Peyer's patch (tissue), 4 donors: ENCODE results near the gene CACNA1B.

ENCODE experiments used
- POLR2A ChIP-seq, 2 donors: fragments of 450-650 bp; IDR thresholded peaks; one replicate each; pipeline ENCODE4 v1.5.1; 2017; ENCODE audit warnings: antibody characterized with exemption in 2 of 2, mild to moderate bottlenecking in 2 of 2, moderate library complexity in 2 of 2
- TF ChIP-seq, protein P1 (sequence below), 6 experiments: fragments of 450-650 bp in 4 of 6; fragments of 200-600 bp in 2 of 6; sonication (generic) in 1 of 6; IDR thresholded peaks; one replicate each; pipeline ENCODE4 v1.5.1; 2017 to 2019; ENCODE audit warnings: antibody characterized with exemption in 6 of 6, mild to moderate bottlenecking in 3 of 6, moderate library complexity in 1 of 6

DNA sequence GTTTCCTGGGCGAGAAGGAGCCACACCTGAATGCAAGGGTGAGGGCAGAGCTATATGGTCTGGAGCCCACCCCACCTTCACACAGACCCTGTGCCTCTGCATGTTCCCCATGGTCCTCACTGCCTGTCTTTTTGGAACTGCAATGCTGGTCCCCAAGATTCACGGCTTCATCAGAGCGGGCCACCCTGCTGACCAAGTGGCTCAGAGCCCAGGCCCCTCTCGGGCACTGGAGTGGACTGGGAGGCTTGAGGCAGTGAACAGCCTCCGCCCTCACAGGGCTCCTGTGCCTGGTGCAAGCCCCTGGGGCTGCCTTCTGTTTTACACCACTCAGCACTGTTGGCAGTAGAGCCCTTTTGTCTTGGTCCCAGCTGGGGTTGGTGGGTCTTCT lies 143.2 kb downstream of the CACNA1B start:
- TF ChIP-seq, protein P1, sequence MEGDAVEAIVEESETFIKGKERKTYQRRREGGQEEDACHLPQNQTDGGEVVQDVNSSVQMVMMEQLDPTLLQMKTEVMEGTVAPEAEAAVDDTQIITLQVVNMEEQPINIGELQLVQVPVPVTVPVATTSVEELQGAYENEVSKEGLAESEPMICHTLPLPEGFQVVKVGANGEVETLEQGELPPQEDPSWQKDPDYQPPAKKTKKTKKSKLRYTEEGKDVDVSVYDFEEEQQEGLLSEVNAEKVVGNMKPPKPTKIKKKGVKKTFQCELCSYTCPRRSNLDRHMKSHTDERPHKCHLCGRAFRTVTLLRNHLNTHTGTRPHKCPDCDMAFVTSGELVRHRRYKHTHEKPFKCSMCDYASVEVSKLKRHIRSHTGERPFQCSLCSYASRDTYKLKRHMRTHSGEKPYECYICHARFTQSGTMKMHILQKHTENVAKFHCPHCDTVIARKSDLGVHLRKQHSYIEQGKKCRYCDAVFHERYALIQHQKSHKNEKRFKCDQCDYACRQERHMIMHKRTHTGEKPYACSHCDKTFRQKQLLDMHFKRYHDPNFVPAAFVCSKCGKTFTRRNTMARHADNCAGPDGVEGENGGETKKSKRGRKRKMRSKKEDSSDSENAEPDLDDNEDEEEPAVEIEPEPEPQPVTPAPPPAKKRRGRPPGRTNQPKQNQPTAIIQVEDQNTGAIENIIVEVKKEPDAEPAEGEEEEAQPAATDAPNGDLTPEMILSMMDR (IDR thresholded peaks at IDR 0.05): no peak
- TF ChIP-seq POLR2A (IDR thresholded peaks at IDR 0.05): no peak
